ENCODE measurements around the gene TRUB2.

DNA sequence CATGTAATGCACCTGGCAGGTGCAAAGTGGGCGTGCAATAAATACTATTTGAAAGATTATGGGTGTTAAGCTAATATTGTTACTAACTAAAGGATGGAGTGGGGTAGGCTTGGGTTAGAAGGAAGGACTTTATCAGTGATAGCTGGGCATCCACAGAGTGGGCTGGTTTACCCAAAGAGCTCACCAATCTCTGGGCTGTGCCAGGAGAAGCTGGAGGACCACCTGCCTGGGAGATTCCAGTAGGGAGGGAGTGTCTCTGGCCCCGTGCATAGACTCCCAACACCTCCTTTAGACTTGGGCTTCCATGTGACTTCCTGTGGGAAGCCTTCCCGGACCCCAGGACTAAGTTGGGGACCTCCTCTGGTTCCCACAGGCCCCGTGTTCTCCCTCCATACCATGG, 43.3 kb upstream of the TRUB2 start:
- TF ChIP-seq, protein P1, sequence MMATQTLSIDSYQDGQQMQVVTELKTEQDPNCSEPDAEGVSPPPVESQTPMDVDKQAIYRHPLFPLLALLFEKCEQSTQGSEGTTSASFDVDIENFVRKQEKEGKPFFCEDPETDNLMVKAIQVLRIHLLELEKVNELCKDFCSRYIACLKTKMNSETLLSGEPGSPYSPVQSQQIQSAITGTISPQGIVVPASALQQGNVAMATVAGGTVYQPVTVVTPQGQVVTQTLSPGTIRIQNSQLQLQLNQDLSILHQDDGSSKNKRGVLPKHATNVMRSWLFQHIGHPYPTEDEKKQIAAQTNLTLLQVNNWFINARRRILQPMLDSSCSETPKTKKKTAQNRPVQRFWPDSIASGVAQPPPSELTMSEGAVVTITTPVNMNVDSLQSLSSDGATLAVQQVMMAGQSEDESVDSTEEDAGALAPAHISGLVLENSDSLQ (IDR thresholded peaks at IDR 0.05): no peak
- no peak for TF ChIP-seq ZNF384 (IDR thresholded peaks at IDR 0.05)
- TF ChIP-seq NFRKB (IDR thresholded peaks at IDR 0.05): no peak
- no peak for TF ChIP-seq FOXK2 (IDR thresholded peaks at IDR 0.05)
- no peak for TF ChIP-seq SP1 (IDR thresholded peaks at IDR 0.05)
